ENCODE results near the gene GRPR. TPM values are rescaled to one million over a fixed set of nuclear protein-coding genes. Genes with fewer than 3 reads are reported as not detected.

Gene GRPR
- total RNA-seq, 1 experiment from 2014 or later: 28.8 TPM

GRCh38 chrX:16077811-16078210, 45.6 kb upstream of the GRPR start:
- Histone ChIP-seq H2BK120ac (ENCODE audit: low read depth, low read length, poor library complexity, severe bottlenecking) (no peak overlapping the region), H3K23ac (ENCODE audit: insufficient read length, low read depth, low read length) (no peak overlapping the region)
- no CpG with 5 or more reads among the region's 2 CpGs for WGBS (ENCODE audit: extremely low coverage, insufficient read length, low lambda C conversion rate)

More at GRCh38 chrX:16077811-16078210, 45.6 kb upstream of the GRPR start:
- H2BK5ac ChIP-seq (ENCODE audit: insufficient read length, low read length): no peak overlapping the region
- H2BK12ac ChIP-seq (ENCODE audit: insufficient read length, low read depth, low read length): no peak overlapping the region
- H3K4me1 ChIP-seq (ENCODE audit: insufficient read depth, low read length): no peaks in the 10 kb centered on the region
- H3K27me3 ChIP-seq (ENCODE audit: insufficient read depth, low read length): no peaks in the 10 kb centered on the region
- no peaks in the 10 kb centered on the region for H3K79me1 ChIP-seq (ENCODE audit: insufficient read depth, low read depth, low read length, poor library complexity, severe bottlenecking)
- no peak overlapping the region for H3K4me3 Mint-ChIP-seq
- H3K9me3 ChIP-seq (ENCODE audit: control insufficient read depth, low read depth, low read length): no peaks in the 10 kb centered on the region
- H3K23me2 ChIP-seq (ENCODE audit: insufficient read length, low read depth, low read length, poor library complexity, severe bottlenecking): no peaks in the 10 kb centered on the region
- H2AK5ac ChIP-seq (ENCODE audit: insufficient read length, low read length): no peak overlapping the region
- H4K8ac ChIP-seq (replicated peaks; ENCODE audit: insufficient read length, low read depth, low read length): no peak overlapping the region
- no peak overlapping the region for H3K9ac ChIP-seq (ENCODE audit: extremely low read depth, insufficient read length, low read length)
- H3K56ac ChIP-seq (ENCODE audit: insufficient read length, low read depth, low read length): no peak overlapping the region
- no peak overlapping the region for H3K18ac ChIP-seq (ENCODE audit: insufficient read length, low read depth, low read length)
- H3K79me2 ChIP-seq (ENCODE audit: insufficient read depth, low read length): no peaks in the 10 kb centered on the region
- H3K36me3 Mint-ChIP-seq (ENCODE audit: insufficient read depth in 1 of 3, low read depth in 3 of 3): peaks cover 0 to 14% (median 1%) of the 10 kb centered on the region in 3 experiments; a peak in 5 of 7 replicates
- no peak overlapping the region for H4K91ac ChIP-seq (ENCODE audit: insufficient read length, low read depth, low read length)
- H4K20me1 ChIP-seq (ENCODE audit: control insufficient read depth, insufficient read depth, insufficient read length): no peaks in the 10 kb centered on the region
- H3K4me2 ChIP-seq (ENCODE audit: insufficient read depth, insufficient read length, low read length): no peak overlapping the region
- H4K5ac ChIP-seq (ENCODE audit: insufficient read length, low read depth, low read length): no peak overlapping the region
- H3K4ac ChIP-seq (ENCODE audit: low read depth, low read length): no peak overlapping the region
- no peak for DNase-seq
- H2BK20ac ChIP-seq (ENCODE audit: low read depth, low read length, poor library complexity, severe bottlenecking): no peak overlapping the region
- H3K27ac Mint-ChIP-seq: peak overlapping the region in 1 of 3 experiments; percentile 71; a peak in 2 of 7 replicates
- H3K27me3 Mint-ChIP-seq (ENCODE audit: low read depth): no peaks in the 10 kb centered on the region
- no peak overlapping the region for H2BK15ac ChIP-seq (ENCODE audit: low read depth, low read length)
- H3T11ph ChIP-seq (ENCODE audit: low read length): no peak overlapping the region
- H3K14ac ChIP-seq (ENCODE audit: insufficient read depth, low read length): no peak overlapping the region
- TF ChIP-seq CTCF (conservative IDR thresholded peaks at IDR 0.05): no peak
- peaks cover 21 to 23% of the 10 kb centered on the region in 2 experiments for H3K4me1 Mint-ChIP-seq
- no peak overlapping the region for H2AFZ ChIP-seq (ENCODE audit: low read length)
- H3K27ac ChIP-seq (ENCODE audit: insufficient read length, low read depth, low read length): no peak overlapping the region
- H3K9me3 Mint-ChIP-seq: peaks cover 2 to 8% of the 10 kb centered on the region in 2 experiments; a peak in 2 of 5 replicates
